Mesothelial cell of epicardium (in vitro differentiated cells): ENCODE results near the gene GLE1. TPM values are rescaled to one million over a fixed set of nuclear protein-coding genes. Genes with fewer than 3 reads are reported as not detected.
A peak's percentile ranks its signal among the peaks of the same experiment; 100 is the strongest.

Experiments
- DNase-seq, 2 experiments: peaks; one replicate each; pipeline ENCODE4 v3.0.0; 2021; ENCODE audit warnings: low spot score in 2 of 2; ENCODE audit not compliant: unreplicated experiment in 2 of 2
- H3K27ac Mint-ChIP-seq: 2 replicates; pipeline ENCODE4 v1.8.0; 2021; ENCODE audit warnings: mixed read lengths
- H3K27me3 Mint-ChIP-seq: 2 replicates; pipeline ENCODE4 v1.8.0; 2021; ENCODE audit warnings: low read depth, mixed read lengths
- H3K36me3 Mint-ChIP-seq: 2 replicates; pipeline ENCODE4 v1.8.0; 2021; ENCODE audit warnings: mixed read lengths
- H3K4me1 Mint-ChIP-seq: 2 replicates; pipeline ENCODE4 v1.8.0; 2021; ENCODE audit warnings: mixed read lengths
- H3K4me3 Mint-ChIP-seq: 2 replicates; pipeline ENCODE4 v1.8.0; 2021; ENCODE audit warnings: mild to moderate bottlenecking, moderate library complexity, mixed read lengths
- H3K9me3 Mint-ChIP-seq: 2 replicates; pipeline ENCODE4 v1.8.0; 2021; ENCODE audit warnings: mixed read lengths
- CTCF ChIP-seq: fragments of 200-600 bp; sonication (generic); IDR thresholded peaks from one replicate; pipeline ENCODE4 v1.5.0; 2021; ENCODE audit warnings: antibody characterized with exemption; ENCODE audit not compliant: unreplicated experiment
- total RNA-seq: library from RNA; stranded (reverse); gene quantifications from 3 replicates; pipeline ENCODE4 v1.2.1, GENCODE V29; 2021

GLE1 gene
- total RNA-seq, 1 donor from 2014 or later = 15.6 TPM

GRCh38 chr9:128565578-128565977 lies 61.1 kb downstream of the GLE1 start:
- peak overlapping the region; percentile 37 for H3K27ac Mint-ChIP-seq
- peaks cover 3% of the 10 kb centered on the region for H3K4me1 Mint-ChIP-seq
- no peak overlapping the region for H3K4me3 Mint-ChIP-seq
- no peaks in the 10 kb centered on the region for H3K27me3 Mint-ChIP-seq
- TF ChIP-seq CTCF = no peak
- peaks cover 42% of the 10 kb centered on the region for H3K36me3 Mint-ChIP-seq
- no peak for DNase-seq
- no peaks in the 10 kb centered on the region for H3K9me3 Mint-ChIP-seq

GRCh38 chr9:128568470-128569078 lies 64.1 kb downstream of the GLE1 start:
- TF ChIP-seq CTCF = no peak
- Mint-ChIP-seq H3K4me3 (no peak overlapping the region), H3K27ac (no peak overlapping the region), H3K9me3 (no peaks in the 10 kb centered on the region), H3K27me3 (no peaks in the 10 kb centered on the region), H3K4me1 (no peaks in the 10 kb centered on the region), H3K36me3 (peaks cover 45% of the 10 kb centered on the region)
- DNase-seq = no peak

- no peaks in the 10 kb centered on the region for H3K9me3 Mint-ChIP-seq
- H3K27me3 Mint-ChIP-seq = no peaks in the 10 kb centered on the region
- peaks cover 50% of the 10 kb centered on the region for H3K36me3 Mint-ChIP-seq
- no peaks in the 10 kb centered on the region for H3K4me1 Mint-ChIP-seq
- DNase-seq = no peak
- TF ChIP-seq CTCF = no peak
- no peak overlapping the region for H3K4me3 Mint-ChIP-seq
- H3K27ac Mint-ChIP-seq = peak overlapping the region; percentile 25
Observed at GRCh38 chr9:128575469-128575868, 71.0 kb downstream of the GLE1 start.

GRCh38 chr9:128575916-128576315 lies 71.4 kb downstream of the GLE1 start:
- Mint-ChIP-seq H3K9me3 (no peaks in the 10 kb centered on the region), H3K27me3 (no peaks in the 10 kb centered on the region), H3K4me3 (no peak overlapping the region), H3K27ac (no peak overlapping the region), H3K36me3 (peaks cover 55% of the 10 kb centered on the region), H3K4me1 (no peaks in the 10 kb centered on the region)
- TF ChIP-seq CTCF = no peak
- no peak for DNase-seq

- DNase-seq = no peak
- H3K27me3 Mint-ChIP-seq = no peaks in the 10 kb centered on the region
- no peaks in the 10 kb centered on the region for H3K4me1 Mint-ChIP-seq
- H3K36me3 Mint-ChIP-seq = peaks cover 63% of the 10 kb centered on the region
- H3K4me3 Mint-ChIP-seq = no peak overlapping the region
- no peaks in the 10 kb centered on the region for H3K9me3 Mint-ChIP-seq
- no peak for TF ChIP-seq CTCF
- H3K27ac Mint-ChIP-seq = no peak overlapping the region
Observed at GRCh38 chr9:128577206-128577605, 72.7 kb downstream of the GLE1 start.

GRCh38 chr9:128579194-128579593 lies 74.7 kb downstream of the GLE1 start:
- H3K27ac Mint-ChIP-seq = no peak overlapping the region
- no peaks in the 10 kb centered on the region for H3K27me3 Mint-ChIP-seq
- no peaks in the 10 kb centered on the region for H3K4me1 Mint-ChIP-seq
- no peaks in the 10 kb centered on the region for H3K9me3 Mint-ChIP-seq
- H3K4me3 Mint-ChIP-seq = no peak overlapping the region
- peaks cover 71% of the 10 kb centered on the region for H3K36me3 Mint-ChIP-seq
- DNase-seq = no peak
- TF ChIP-seq CTCF = no peak
